Ishikawa (cell line): ENCODE data around the gene RFX8.

Source experiments
- CEBPB ChIP-seq: IDR thresholded peaks from 2 replicates; pipeline ENCODE4 v1.6.1; 2012
- CREB1 ChIP-seq: IDR thresholded peaks from 2 replicates; pipeline ENCODE4 v1.6.1; 2012; ENCODE audit warnings: low read depth
- EGR1 ChIP-seq: IDR thresholded peaks from 2 replicates; pipeline ENCODE4 v1.6.1; 2012
- EP300 ChIP-seq: IDR thresholded peaks from 2 replicates; pipeline ENCODE4 v1.6.1; 2012; ENCODE audit warnings: borderline replicate concordance
- FOXM1 ChIP-seq: IDR thresholded peaks from 2 replicates; pipeline ENCODE4 v1.6.1; 2012; ENCODE audit warnings: low read depth, borderline replicate concordance
- NFIC ChIP-seq: IDR thresholded peaks from 2 replicates; pipeline ENCODE4 v1.6.1; 2012
- RAD21 ChIP-seq: IDR thresholded peaks from 2 replicates; pipeline ENCODE4 v1.6.1; 2012; ENCODE audit warnings: low read depth
- TAF1 ChIP-seq: IDR thresholded peaks from 2 replicates; pipeline ENCODE4 v1.6.1; 2012; ENCODE audit warnings: low read depth, mild to moderate bottlenecking
- TCF12 ChIP-seq: IDR thresholded peaks from 2 replicates; pipeline ENCODE4 v1.6.1; 2012; ENCODE audit warnings: low read depth
- TEAD4 ChIP-seq: IDR thresholded peaks from 2 replicates; pipeline ENCODE4 v1.6.1; 2012
- USF1 ChIP-seq: IDR thresholded peaks from 2 replicates; pipeline ENCODE4 v1.6.1; 2012
- YY1 ChIP-seq: IDR thresholded peaks from 2 replicates; pipeline ENCODE4 v1.6.1; 2012; ENCODE audit warnings: low read depth
- ZBTB7A ChIP-seq: IDR thresholded peaks from 2 replicates; pipeline ENCODE4 v1.6.1; 2012; ENCODE audit warnings: low read depth
- TF ChIP-seq, protein P1 (sequence below): IDR thresholded peaks from 2 replicates; pipeline ENCODE4 v1.6.1; 2012; ENCODE audit warnings: low read depth, mild to moderate bottlenecking
- TF ChIP-seq, protein P2 (sequence below): IDR thresholded peaks from 2 replicates; pipeline ENCODE4 v1.6.1; 2012

The RFX8 gene

GRCh38 chr2:101401906-101402305, 73.0 kb downstream of the RFX8 start:
- no peak for TF ChIP-seq EP300
- no peak for TF ChIP-seq CEBPB
- TF ChIP-seq FOXM1 = no peak
- no peak for TF ChIP-seq TAF1
- TF ChIP-seq USF1 = no peak
- no peak for TF ChIP-seq NFIC
- TF ChIP-seq ZBTB7A = no peak
- TF ChIP-seq, protein P1, sequence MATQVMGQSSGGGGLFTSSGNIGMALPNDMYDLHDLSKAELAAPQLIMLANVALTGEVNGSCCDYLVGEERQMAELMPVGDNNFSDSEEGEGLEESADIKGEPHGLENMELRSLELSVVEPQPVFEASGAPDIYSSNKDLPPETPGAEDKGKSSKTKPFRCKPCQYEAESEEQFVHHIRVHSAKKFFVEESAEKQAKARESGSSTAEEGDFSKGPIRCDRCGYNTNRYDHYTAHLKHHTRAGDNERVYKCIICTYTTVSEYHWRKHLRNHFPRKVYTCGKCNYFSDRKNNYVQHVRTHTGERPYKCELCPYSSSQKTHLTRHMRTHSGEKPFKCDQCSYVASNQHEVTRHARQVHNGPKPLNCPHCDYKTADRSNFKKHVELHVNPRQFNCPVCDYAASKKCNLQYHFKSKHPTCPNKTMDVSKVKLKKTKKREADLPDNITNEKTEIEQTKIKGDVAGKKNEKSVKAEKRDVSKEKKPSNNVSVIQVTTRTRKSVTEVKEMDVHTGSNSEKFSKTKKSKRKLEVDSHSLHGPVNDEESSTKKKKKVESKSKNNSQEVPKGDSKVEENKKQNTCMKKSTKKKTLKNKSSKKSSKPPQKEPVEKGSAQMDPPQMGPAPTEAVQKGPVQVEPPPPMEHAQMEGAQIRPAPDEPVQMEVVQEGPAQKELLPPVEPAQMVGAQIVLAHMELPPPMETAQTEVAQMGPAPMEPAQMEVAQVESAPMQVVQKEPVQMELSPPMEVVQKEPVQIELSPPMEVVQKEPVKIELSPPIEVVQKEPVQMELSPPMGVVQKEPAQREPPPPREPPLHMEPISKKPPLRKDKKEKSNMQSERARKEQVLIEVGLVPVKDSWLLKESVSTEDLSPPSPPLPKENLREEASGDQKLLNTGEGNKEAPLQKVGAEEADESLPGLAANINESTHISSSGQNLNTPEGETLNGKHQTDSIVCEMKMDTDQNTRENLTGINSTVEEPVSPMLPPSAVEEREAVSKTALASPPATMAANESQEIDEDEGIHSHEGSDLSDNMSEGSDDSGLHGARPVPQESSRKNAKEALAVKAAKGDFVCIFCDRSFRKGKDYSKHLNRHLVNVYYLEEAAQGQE = no peak
- TF ChIP-seq RAD21 = no peak
- no peak for TF ChIP-seq EGR1
- TF ChIP-seq YY1 = no peak
- no peak for TF ChIP-seq CREB1

- TF ChIP-seq ZBTB7A (no peak), RAD21 (no peak), YY1 (no peak), TAF1 (no peak), TEAD4 (no peak), EP300 (no peak), FOXM1 (no peak), USF1 (no peak), CEBPB (no peak), CREB1 (no peak), EGR1 (no peak)
- TF ChIP-seq, protein P2, sequence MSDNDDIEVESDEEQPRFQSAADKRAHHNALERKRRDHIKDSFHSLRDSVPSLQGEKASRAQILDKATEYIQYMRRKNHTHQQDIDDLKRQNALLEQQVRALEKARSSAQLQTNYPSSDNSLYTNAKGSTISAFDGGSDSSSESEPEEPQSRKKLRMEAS = no peak
- TF ChIP-seq, protein P1 = no peak
Measured at GRCh38 chr2:101401326-101401665, 73.6 kb downstream of the RFX8 start.

DNA sequence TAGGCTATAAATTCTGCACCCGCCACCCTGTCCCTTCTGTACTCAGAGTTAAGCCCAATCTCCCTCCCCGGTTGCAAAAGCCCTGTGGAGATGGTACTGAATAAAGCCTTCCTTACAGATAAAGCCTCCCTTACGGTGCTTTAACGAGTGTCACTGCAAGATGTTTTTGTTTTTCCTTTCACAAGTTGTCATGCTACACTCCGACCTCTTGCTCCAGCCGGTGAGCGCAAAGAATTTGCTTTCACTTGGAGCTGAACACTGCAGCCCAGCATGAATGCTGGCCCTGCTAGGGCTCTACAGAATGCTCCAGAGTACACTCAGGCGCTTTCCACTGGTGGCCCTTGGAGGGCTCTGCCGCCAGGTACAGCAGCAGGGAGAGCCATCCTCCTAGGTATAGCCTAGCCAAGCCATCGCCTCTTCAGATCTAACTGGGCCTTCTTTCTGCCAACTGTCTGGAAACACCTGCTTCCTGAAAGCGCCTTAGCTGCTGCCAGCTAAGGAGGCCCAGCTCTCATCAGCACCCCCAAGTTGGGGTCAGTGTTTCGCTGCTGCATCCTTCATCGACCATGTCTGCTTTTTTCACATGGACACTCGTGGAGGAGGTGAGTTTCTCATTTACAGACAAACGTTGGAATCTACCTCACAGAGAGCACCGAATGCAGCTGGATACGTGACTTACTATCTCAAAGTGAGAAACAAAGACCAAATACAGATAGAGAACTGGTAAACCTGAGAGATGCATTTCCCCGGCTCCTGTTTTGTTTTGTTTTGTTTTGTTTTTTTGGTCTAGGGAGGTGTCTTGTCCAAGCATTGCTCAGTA, 74.2 kb downstream of the RFX8 start:
- no peak for TF ChIP-seq TEAD4
- no peak for TF ChIP-seq RAD21
- no peak for TF ChIP-seq USF1
- TF ChIP-seq FOXM1 = no peak
- TF ChIP-seq EGR1 = no peak
- TF ChIP-seq TAF1 = no peak
- TF ChIP-seq EP300 = no peak
- no peak for TF ChIP-seq ZBTB7A
- TF ChIP-seq, protein P1 = no peak
- no peak for TF ChIP-seq YY1

- TF ChIP-seq TEAD4 (no peak), CREB1 (no peak), EGR1 (no peak), TCF12 (no peak), RAD21 (no peak), TAF1 (no peak), YY1 (no peak)
Measured at GRCh38 chr2:101400048-101400447, 74.9 kb downstream of the RFX8 start.
